ENCODE measurements around the gene TTLL11. TPM values are rescaled to one million over a fixed set of nuclear protein-coding genes. Genes with fewer than 3 reads are reported as not detected.
A peak's percentile ranks its signal among the peaks of the same experiment; 100 is the strongest.

TTLL11 gene
- total RNA-seq, 2 donors from 2014 or later, result 5.9 to 6.6 TPM

- peak; percentile 6 for ATAC-seq
- intact Hi-C loops (cut with DNase I, micrococcal nuclease), result no loop called here
- DNase-seq, result no peak
Observed at GRCh38 chr9:121784731-121785411, 308.2 kb downstream of the TTLL11 start.

GRCh38 chr9:121783521-121784507, 309.3 kb downstream of the TTLL11 start:
- ATAC-seq (no peak), DNase-seq (no peak)
- intact Hi-C loops (cut with DNase I, micrococcal nuclease), result no loop called here

- DNase-seq, result no peak
- intact Hi-C loops (cut with DNase I, micrococcal nuclease), result no loop called here
- no peak for ATAC-seq
Observed at GRCh38 chr9:121783111-121783510, 310.0 kb downstream of the TTLL11 start.

GRCh38 chr9:121782514-121783110, 310.5 kb downstream of the TTLL11 start:
- DNase-seq, result no peak
- intact Hi-C loops (cut with DNase I, micrococcal nuclease), result no loop called here
- ATAC-seq, result peak; percentile 3

- DNase-seq (peak in 1 of 2 donors; percentile 20), ATAC-seq (no peak)
- intact Hi-C loops (cut with DNase I, micrococcal nuclease), result no loop called here
Observed at GRCh38 chr9:121781701-121782464, 311.2 kb downstream of the TTLL11 start.

GRCh38 chr9:121781145-121781548, 312.0 kb downstream of the TTLL11 start:
- DNase-seq, result no peak
- ATAC-seq, result no peak
- intact Hi-C loops (cut with DNase I, micrococcal nuclease), result no loop called here

- ATAC-seq (no peak), DNase-seq (peak in 1 of 2 donors; percentile 16)
- intact Hi-C loops (cut with DNase I, micrococcal nuclease), result no loop called here
Observed at GRCh38 chr9:121780177-121781040, 312.7 kb downstream of the TTLL11 start.

GRCh38 chr9:121779381-121780117, 313.6 kb downstream of the TTLL11 start:
- intact Hi-C loops (cut with DNase I, micrococcal nuclease), result no loop called here
- DNase-seq, result peak in 1 of 2 donors; percentile 60
- ATAC-seq, result no peak

GRCh38 chr9:121778252-121779225, 314.6 kb downstream of the TTLL11 start:
- intact Hi-C loops (cut with DNase I, micrococcal nuclease), result no loop called here
- no peak for ATAC-seq
- DNase-seq, result no peak

- ATAC-seq (no peak), DNase-seq (no peak)
- intact Hi-C loops (cut with DNase I, micrococcal nuclease), result no loop called here
Observed at GRCh38 chr9:121776739-121777637, 316.1 kb downstream of the TTLL11 start.

- ATAC-seq (no peak), DNase-seq (peak in 1 of 2 donors; percentile 18)
- intact Hi-C loops (cut with DNase I, micrococcal nuclease), result no loop called here
Observed at GRCh38 chr9:121776001-121776738, 316.9 kb downstream of the TTLL11 start.

GRCh38 chr9:121774715-121775613, 318.1 kb downstream of the TTLL11 start:
- intact Hi-C loops (cut with DNase I, micrococcal nuclease), result no loop called here
- DNase-seq (peak in 1 of 2 donors; percentile 23), ATAC-seq (no peak)

- ATAC-seq, result peak; percentile 6
- peak in 1 of 2 donors; percentile 21 for DNase-seq
- intact Hi-C loops (cut with DNase I, micrococcal nuclease), result no loop called here
Observed at GRCh38 chr9:121773954-121774714, 319.0 kb downstream of the TTLL11 start.

All from left colon (tissue), 2 donors.